Testis (tissue), 2 donors: ENCODE results near the gene NAP1L4.
"Not testable (repeated sequence)": the region's sequence is repeated elsewhere in the genome, so short reads cannot be mapped to it uniquely, and the experiment has no call there.

ENCODE experiments used
- CTCF ChIP-seq, 3 experiments: fragments of 450-650 bp in 2 of 3; fragments of 200-600 bp in 1 of 3; sonication (generic) in 1 of 3; IDR thresholded peaks; one replicate each; pipeline ENCODE4 v1.5.1; 2016 to 2019; ENCODE audit warnings: antibody characterized with exemption in 3 of 3, mild to moderate bottlenecking in 2 of 3, moderate library complexity in 1 of 3
- POLR2A ChIP-seq: fragments of 450-650 bp; IDR thresholded peaks from one replicate; pipeline ENCODE4 v1.6.1; 2017; ENCODE audit warnings: antibody characterized with exemption, mild to moderate bottlenecking, moderate library complexity

- TF ChIP-seq CTCF (IDR thresholded peaks at IDR 0.05); POLR2A: not testable (repeated sequence)
Observed at GRCh38 chr11:2938458-2939418, 53.4 kb downstream of the NAP1L4 start.
